ENCODE measurements around the gene S100A13. TPM values are rescaled to one million over a fixed set of nuclear protein-coding genes. Genes with fewer than 3 reads are reported as not detected.

S100A13 gene
- total RNA-seq, 1 experiment from 2014 or later: 55.0 TPM

GRCh38 chr1:153658400-153659174, 31.3 kb upstream of the S100A13 start, which contains the start of gene SNAPIN:
Gene SNAPIN, plus strand, starts transcription at chr1:153658703. Its CDS starts 41 bp downstream, at chr1:153658744.
- WGBS (ENCODE audit: extremely low coverage, insufficient read length, low lambda C conversion rate): no CpG with 5 or more reads among the region's 53 CpGs
- Histone ChIP-seq H4K8ac (replicated peaks; ENCODE audit: insufficient read length, low read depth, low read length) (no peak within 1 kb of the TSS), H2AFZ (ENCODE audit: low read length) (no peak within 1 kb of the TSS), H2BK15ac (ENCODE audit: low read depth, low read length) (no peak within 1 kb of the TSS), H3K23me2 (ENCODE audit: insufficient read length, low read depth, low read length, poor library complexity, severe bottlenecking) (peaks cover 5% of the 10 kb centered on the region), H3K56ac (ENCODE audit: insufficient read length, low read depth, low read length) (no peak within 1 kb of the TSS), H4K20me1 (ENCODE audit: control insufficient read depth, insufficient read depth, insufficient read length) (no peaks in the 10 kb centered on the region), H3K27me3 (ENCODE audit: insufficient read depth, low read length) (no peaks in the 10 kb centered on the region), H3K9ac (ENCODE audit: extremely low read depth, insufficient read length, low read length) (peak within 1 kb of the TSS; percentile 81), H3K4me1 (ENCODE audit: insufficient read depth, low read length) (0 out of 2 replicates have a peak, but pooled peaks cover 2% of the 10 kb centered on the region), H4K91ac (ENCODE audit: insufficient read length, low read depth, low read length) (no peak within 1 kb of the TSS), H2BK20ac (ENCODE audit: low read depth, low read length, poor library complexity, severe bottlenecking) (no peak within 1 kb of the TSS), H3K4me2 (ENCODE audit: insufficient read depth, insufficient read length, low read length) (peak within 1 kb of the TSS; percentile 94), H3K4ac (ENCODE audit: low read depth, low read length) (no peak within 1 kb of the TSS), H3K27ac (ENCODE audit: insufficient read length, low read depth, low read length) (no peak within 1 kb of the TSS), H4K5ac (ENCODE audit: insufficient read length, low read depth, low read length) (no peak within 1 kb of the TSS), H3T11ph (ENCODE audit: low read length) (no peak within 1 kb of the TSS), H2AK5ac (ENCODE audit: insufficient read length, low read length) (no peak within 1 kb of the TSS), H2BK120ac (ENCODE audit: low read depth, low read length, poor library complexity, severe bottlenecking) (no peak within 1 kb of the TSS), H3K79me2 (ENCODE audit: insufficient read depth, low read length) (no peaks in the 10 kb centered on the region; the same call in 1 of the 2 replicates), H3K23ac (ENCODE audit: insufficient read length, low read depth, low read length) (no peak within 1 kb of the TSS), H3K18ac (ENCODE audit: insufficient read length, low read depth, low read length) (peak within 1 kb of the TSS; percentile 94), H3K9me3 (ENCODE audit: control insufficient read depth, low read depth, low read length) (no peaks in the 10 kb centered on the region), H3K79me1 (ENCODE audit: insufficient read depth, low read depth, low read length, poor library complexity, severe bottlenecking) (peaks cover 5% of the 10 kb centered on the region), H3K14ac (ENCODE audit: insufficient read depth, low read length) (peak within 1 kb of the TSS; percentile 93), H2BK5ac (ENCODE audit: insufficient read length, low read length) (no peak within 1 kb of the TSS), H2BK12ac (ENCODE audit: insufficient read length, low read depth, low read length) (no peak within 1 kb of the TSS)
- TF ChIP-seq, protein P1, sequence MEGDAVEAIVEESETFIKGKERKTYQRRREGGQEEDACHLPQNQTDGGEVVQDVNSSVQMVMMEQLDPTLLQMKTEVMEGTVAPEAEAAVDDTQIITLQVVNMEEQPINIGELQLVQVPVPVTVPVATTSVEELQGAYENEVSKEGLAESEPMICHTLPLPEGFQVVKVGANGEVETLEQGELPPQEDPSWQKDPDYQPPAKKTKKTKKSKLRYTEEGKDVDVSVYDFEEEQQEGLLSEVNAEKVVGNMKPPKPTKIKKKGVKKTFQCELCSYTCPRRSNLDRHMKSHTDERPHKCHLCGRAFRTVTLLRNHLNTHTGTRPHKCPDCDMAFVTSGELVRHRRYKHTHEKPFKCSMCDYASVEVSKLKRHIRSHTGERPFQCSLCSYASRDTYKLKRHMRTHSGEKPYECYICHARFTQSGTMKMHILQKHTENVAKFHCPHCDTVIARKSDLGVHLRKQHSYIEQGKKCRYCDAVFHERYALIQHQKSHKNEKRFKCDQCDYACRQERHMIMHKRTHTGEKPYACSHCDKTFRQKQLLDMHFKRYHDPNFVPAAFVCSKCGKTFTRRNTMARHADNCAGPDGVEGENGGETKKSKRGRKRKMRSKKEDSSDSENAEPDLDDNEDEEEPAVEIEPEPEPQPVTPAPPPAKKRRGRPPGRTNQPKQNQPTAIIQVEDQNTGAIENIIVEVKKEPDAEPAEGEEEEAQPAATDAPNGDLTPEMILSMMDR (conservative IDR thresholded peaks at IDR 0.05): no peak; the same call in 2 of the 3 replicates
- H3K9me3 Mint-ChIP-seq: no peaks in the 10 kb centered on the region; a peak in 1 of 5 replicates
- DNase-seq: peak; percentile 93
- H3K36me3 Mint-ChIP-seq (ENCODE audit: insufficient read depth in 1 of 3, low read depth in 3 of 3): peaks cover 14 to 35% (median 26%) of the 10 kb centered on the region in 3 experiments
- peak within 1 kb of the TSS; percentile 94 to 95 for H3K4me3 Mint-ChIP-seq
- H3K27me3 Mint-ChIP-seq (ENCODE audit: low read depth): no peaks in the 10 kb centered on the region
- H3K27ac Mint-ChIP-seq: peak within 1 kb of the TSS; percentile 89 to 95 (median 90)
- peaks cover 9% of the 10 kb centered on the region in 2 experiments for H3K4me1 Mint-ChIP-seq

Data from H9 (cell line).